ENCODE results near the gene CAPN10. TPM values are rescaled to one million over a fixed set of nuclear protein-coding genes. Genes with fewer than 3 reads are reported as not detected.
A peak's percentile ranks its signal among the peaks of the same experiment; 100 is the strongest.

Gene CAPN10
- total RNA-seq, 1 donor from 2014 or later, result 14.2 TPM

- H3K36me3 ChIP-seq, result peaks cover 0 to 5% of the 10 kb centered on the region in 2 donors
- DNase-seq (ENCODE audit: extremely low spot score in 2 of 2), result no peak
- H3K27ac ChIP-seq, result no peak overlapping the region
- no peaks in the 10 kb centered on the region for H3K27me3 ChIP-seq
- peaks cover 62% of the 10 kb centered on the region for H3K4me1 ChIP-seq
- no peaks in the 10 kb centered on the region for H3K9me3 ChIP-seq
- intact Hi-C loops (cut with DNase I), result no loop called here
- no peak for TF ChIP-seq POLR2AphosphoS5 (IDR thresholded peaks at IDR 0.05; ENCODE audit: insufficient read depth in 1 of 2, low read depth in 1 of 2)
- TF ChIP-seq, protein P1, sequence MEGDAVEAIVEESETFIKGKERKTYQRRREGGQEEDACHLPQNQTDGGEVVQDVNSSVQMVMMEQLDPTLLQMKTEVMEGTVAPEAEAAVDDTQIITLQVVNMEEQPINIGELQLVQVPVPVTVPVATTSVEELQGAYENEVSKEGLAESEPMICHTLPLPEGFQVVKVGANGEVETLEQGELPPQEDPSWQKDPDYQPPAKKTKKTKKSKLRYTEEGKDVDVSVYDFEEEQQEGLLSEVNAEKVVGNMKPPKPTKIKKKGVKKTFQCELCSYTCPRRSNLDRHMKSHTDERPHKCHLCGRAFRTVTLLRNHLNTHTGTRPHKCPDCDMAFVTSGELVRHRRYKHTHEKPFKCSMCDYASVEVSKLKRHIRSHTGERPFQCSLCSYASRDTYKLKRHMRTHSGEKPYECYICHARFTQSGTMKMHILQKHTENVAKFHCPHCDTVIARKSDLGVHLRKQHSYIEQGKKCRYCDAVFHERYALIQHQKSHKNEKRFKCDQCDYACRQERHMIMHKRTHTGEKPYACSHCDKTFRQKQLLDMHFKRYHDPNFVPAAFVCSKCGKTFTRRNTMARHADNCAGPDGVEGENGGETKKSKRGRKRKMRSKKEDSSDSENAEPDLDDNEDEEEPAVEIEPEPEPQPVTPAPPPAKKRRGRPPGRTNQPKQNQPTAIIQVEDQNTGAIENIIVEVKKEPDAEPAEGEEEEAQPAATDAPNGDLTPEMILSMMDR (IDR thresholded peaks at IDR 0.05), result no peak
- no peak for TF ChIP-seq POLR2A (IDR thresholded peaks at IDR 0.05)
- no peak overlapping the region for H3K4me3 ChIP-seq
Measured at GRCh38 chr2:240583774-240584173, 2.8 kb upstream of the CAPN10 start.

- no peak for DNase-seq (ENCODE audit: extremely low spot score in 2 of 2)
- peaks cover 0 to 8% of the 10 kb centered on the region in 2 donors for H3K36me3 ChIP-seq
- TF ChIP-seq POLR2A (IDR thresholded peaks at IDR 0.05), result no peak
- TF ChIP-seq POLR2AphosphoS5 (IDR thresholded peaks at IDR 0.05; ENCODE audit: insufficient read depth in 1 of 2, low read depth in 1 of 2), result no peak
- TF ChIP-seq, protein P1 (IDR thresholded peaks at IDR 0.05), result no peak
- H3K4me3 ChIP-seq, result peak overlapping the region; percentile 77 to 96
- no peaks in the 10 kb centered on the region for H3K9me3 ChIP-seq
- intact Hi-C loops (cut with DNase I), result no loop called here
- peaks cover 56% of the 10 kb centered on the region for H3K4me1 ChIP-seq
- no peaks in the 10 kb centered on the region for H3K27me3 ChIP-seq
- no peak overlapping the region for H3K27ac ChIP-seq
Measured at GRCh38 chr2:240584486-240585031, 2.0 kb upstream of the CAPN10 start.

DNA sequence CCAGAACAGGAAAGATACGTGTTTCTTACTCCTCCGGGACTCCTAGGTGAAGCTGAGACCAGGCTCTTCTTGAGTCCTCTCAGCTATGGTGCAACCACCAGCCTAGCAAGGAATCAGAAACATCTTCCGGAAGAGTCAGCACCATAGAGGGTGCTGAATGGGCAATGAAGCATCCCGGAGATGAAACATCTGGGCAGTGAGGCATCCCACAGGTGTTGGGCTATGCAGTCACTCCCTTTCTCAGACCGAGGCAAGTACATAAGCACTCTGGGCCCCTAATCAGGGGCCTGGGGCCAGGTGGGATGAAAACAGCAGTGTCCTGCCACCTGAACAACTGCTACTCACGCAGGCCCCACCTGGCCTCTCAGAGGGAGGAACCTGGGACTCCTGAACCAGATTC, 1.4 kb upstream of the CAPN10 start:
- no peak for DNase-seq (ENCODE audit: extremely low spot score in 2 of 2)
- Histone ChIP-seq H3K27me3 (no peaks in the 10 kb centered on the region), H3K9me3 (no peaks in the 10 kb centered on the region), H3K4me3 (peak overlapping the region; percentile 77 to 96), H3K4me1 (peaks cover 51% of the 10 kb centered on the region), H3K27ac (peak overlapping the region; percentile 90), H3K36me3 (peaks cover 0 to 14% of the 10 kb centered on the region in 2 donors)
- TF ChIP-seq, protein P1 (IDR thresholded peaks at IDR 0.05), result no peak
- TF ChIP-seq POLR2AphosphoS5 (IDR thresholded peaks at IDR 0.05; ENCODE audit: insufficient read depth in 1 of 2, low read depth in 1 of 2), result no peak
- TF ChIP-seq POLR2A (IDR thresholded peaks at IDR 0.05), result no peak
- intact Hi-C loops (cut with DNase I), result no loop called here

DNA sequence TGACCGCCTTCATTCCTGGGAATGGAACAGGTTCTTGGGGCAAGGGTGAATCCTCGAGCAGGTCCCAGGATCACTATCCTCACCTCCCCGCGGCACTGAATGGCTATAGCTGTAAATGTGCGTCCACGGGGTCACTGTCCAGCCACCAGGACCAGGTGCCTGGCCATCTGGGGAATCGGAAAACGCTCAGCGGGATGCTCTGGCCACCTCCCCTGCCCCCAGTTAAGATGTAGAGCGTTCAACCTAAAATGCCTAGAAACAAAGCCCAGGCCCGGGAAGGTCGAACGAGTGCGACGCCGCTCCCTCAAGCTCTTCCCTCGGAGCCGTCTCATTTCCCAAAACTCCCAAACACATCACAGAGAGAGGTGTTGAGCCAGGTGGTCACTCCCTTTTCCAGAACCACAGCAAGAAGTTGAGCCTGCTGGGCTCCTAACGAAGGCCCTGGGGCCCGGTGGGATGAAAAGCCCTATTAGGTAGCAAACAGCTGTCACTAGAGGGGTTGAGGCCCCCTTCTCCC, 795 bp upstream of the CAPN10 start:
- H3K4me1 ChIP-seq, result peaks cover 44% of the 10 kb centered on the region

More for the DNA sequence above, 795 bp upstream of the CAPN10 start:
- peak overlapping the region; percentile 90 for H3K27ac ChIP-seq
- no peak for DNase-seq (ENCODE audit: extremely low spot score in 2 of 2)
- no peaks in the 10 kb centered on the region for H3K27me3 ChIP-seq
- H3K4me3 ChIP-seq, result peak overlapping the region; percentile 77 to 96
- no peak for TF ChIP-seq POLR2AphosphoS5 (IDR thresholded peaks at IDR 0.05; ENCODE audit: insufficient read depth in 1 of 2, low read depth in 1 of 2)
- TF ChIP-seq, protein P1 (IDR thresholded peaks at IDR 0.05), result no peak
- no peak for TF ChIP-seq POLR2A (IDR thresholded peaks at IDR 0.05)
- H3K9me3 ChIP-seq, result no peaks in the 10 kb centered on the region
- peaks cover 0 to 20% of the 10 kb centered on the region in 2 donors for H3K36me3 ChIP-seq
- intact Hi-C loops (cut with DNase I), result no loop called here

All from vagina (tissue), 2 donors.